Measurements from ENCODE around the gene SLC41A1. TPM values are rescaled to one million over a fixed set of nuclear protein-coding genes. Genes with fewer than 3 reads are reported as not detected.

SLC41A1 gene
- total and polyA plus RNA-seq, 2 experiments from 2014 or later, result 44.5 to 52.1 TPM

DNA sequence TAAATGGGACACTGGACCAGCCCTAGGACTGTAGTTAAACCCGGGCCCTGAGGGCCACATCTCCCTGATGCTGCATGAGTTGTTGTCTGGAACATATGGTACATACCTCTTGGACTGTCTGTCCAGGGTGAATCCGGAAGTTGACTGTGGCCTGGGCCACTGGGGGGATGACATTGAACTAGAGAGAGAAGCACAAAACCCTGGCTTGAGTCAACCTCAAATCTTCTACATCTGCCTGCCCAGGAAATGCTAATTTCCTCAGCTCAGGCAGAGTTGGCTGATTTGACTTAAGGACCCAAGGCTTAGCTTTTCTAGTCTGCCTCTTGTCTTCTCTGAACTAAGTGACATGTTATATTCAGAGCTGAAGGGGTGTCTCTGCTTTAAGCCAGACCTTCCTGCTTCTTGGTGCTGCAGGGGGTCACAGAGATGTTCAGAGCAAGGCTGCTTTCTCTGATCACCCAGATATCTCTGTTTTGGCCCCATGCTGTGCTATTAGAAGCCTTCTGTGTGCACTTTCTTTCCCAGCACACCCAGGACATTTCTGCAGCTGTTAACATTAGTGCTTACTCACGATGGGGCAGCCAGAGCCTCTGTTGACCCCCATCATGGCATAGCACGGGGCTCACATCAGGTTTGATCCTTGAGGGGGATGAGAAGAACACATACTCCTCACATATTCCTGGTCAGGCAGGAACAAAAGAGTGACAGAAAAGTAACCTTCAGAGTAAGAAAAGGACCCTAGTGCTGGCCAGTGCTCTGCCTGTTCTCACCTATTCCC is 27.3 kb upstream of the SLC41A1 start:
- Histone ChIP-seq H3K27ac (peak overlapping the region; percentile 38), H3K4me3 (no peak overlapping the region), H3K4me1 (ENCODE audit: low read depth) (peaks cover 22% of the 10 kb centered on the region), H3K9me3 (ENCODE audit: low read depth) (no peaks in the 10 kb centered on the region), H3K36me3 (no peaks in the 10 kb centered on the region), H3K27me3 (no peaks in the 10 kb centered on the region)
- TF ChIP-seq, protein P1, sequence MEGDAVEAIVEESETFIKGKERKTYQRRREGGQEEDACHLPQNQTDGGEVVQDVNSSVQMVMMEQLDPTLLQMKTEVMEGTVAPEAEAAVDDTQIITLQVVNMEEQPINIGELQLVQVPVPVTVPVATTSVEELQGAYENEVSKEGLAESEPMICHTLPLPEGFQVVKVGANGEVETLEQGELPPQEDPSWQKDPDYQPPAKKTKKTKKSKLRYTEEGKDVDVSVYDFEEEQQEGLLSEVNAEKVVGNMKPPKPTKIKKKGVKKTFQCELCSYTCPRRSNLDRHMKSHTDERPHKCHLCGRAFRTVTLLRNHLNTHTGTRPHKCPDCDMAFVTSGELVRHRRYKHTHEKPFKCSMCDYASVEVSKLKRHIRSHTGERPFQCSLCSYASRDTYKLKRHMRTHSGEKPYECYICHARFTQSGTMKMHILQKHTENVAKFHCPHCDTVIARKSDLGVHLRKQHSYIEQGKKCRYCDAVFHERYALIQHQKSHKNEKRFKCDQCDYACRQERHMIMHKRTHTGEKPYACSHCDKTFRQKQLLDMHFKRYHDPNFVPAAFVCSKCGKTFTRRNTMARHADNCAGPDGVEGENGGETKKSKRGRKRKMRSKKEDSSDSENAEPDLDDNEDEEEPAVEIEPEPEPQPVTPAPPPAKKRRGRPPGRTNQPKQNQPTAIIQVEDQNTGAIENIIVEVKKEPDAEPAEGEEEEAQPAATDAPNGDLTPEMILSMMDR (IDR thresholded peaks at IDR 0.05; ENCODE audit: low read depth, low read length), result no peak
- no peak for DNase-seq (ENCODE audit: low read depth in 1 of 2, low spot score in 1 of 2)

DNA sequence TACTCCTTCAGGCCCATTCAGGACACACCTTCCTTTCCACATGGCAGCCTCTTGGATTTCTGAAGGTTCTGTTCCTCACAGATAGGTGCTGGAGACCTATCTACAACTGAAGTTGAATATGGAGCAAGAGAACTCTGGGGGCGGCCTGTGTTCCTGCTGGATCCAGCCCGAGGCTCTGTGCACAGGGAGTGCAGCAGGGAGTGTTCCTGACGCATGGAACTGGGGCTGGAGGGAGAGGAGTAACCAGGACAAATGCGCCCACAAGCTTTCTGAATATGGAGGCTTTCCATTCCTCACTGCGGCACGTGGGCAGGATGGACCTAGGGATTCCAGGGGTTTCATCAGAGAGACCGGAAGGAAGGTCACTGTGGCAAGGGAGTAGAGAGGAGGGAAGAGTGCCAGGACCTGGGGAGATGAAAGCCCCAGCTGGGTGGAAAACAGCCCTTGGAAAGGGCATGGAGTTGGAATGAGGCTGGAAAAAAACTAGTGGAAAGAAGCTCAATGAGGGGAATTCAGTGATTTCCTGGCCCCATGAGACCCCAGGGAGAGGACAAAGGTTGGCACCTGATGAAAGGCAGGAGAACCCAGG is 24.5 kb upstream of the SLC41A1 start:
- H3K9me3 ChIP-seq (ENCODE audit: low read depth), result no peaks in the 10 kb centered on the region
- H3K27ac ChIP-seq, result no peak overlapping the region
- DNase-seq (ENCODE audit: low read depth in 1 of 2, low spot score in 1 of 2), result no peak
- no peaks in the 10 kb centered on the region for H3K27me3 ChIP-seq
- peaks cover 12% of the 10 kb centered on the region for H3K4me1 ChIP-seq (ENCODE audit: low read depth)
- H3K4me3 ChIP-seq, result no peak overlapping the region
- no peaks in the 10 kb centered on the region for H3K36me3 ChIP-seq
- TF ChIP-seq, protein P1 (IDR thresholded peaks at IDR 0.05; ENCODE audit: low read depth, low read length), result no peak

DNA sequence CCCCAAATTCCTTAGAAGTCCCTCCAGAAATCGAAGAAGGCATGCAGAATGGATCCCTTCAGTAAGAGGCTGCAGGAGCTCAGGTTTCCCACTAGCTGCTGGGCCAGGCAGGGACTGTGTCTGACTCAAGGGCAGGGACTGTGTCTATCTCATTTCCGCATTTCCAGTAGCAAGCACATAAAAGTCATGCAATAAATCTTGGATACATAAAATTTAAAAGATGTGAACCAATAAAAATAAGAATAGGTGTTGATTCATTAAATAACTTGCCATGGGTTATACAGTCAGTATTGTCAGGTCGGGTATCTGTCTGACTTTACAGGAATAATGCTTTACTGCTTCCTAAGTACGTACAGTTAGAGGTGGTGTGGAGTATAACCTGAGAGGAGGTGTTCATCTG is 21.8 kb upstream of the SLC41A1 start:
- Histone ChIP-seq H3K4me3 (no peak overlapping the region), H3K36me3 (no peaks in the 10 kb centered on the region), H3K4me1 (ENCODE audit: low read depth) (no peaks in the 10 kb centered on the region), H3K27ac (no peak overlapping the region), H3K27me3 (no peaks in the 10 kb centered on the region), H3K9me3 (ENCODE audit: low read depth) (no peaks in the 10 kb centered on the region)
- TF ChIP-seq, protein P1 (IDR thresholded peaks at IDR 0.05; ENCODE audit: low read depth, low read length), result no peak
- DNase-seq (ENCODE audit: low read depth in 1 of 2, low spot score in 1 of 2), result no peak

DNA sequence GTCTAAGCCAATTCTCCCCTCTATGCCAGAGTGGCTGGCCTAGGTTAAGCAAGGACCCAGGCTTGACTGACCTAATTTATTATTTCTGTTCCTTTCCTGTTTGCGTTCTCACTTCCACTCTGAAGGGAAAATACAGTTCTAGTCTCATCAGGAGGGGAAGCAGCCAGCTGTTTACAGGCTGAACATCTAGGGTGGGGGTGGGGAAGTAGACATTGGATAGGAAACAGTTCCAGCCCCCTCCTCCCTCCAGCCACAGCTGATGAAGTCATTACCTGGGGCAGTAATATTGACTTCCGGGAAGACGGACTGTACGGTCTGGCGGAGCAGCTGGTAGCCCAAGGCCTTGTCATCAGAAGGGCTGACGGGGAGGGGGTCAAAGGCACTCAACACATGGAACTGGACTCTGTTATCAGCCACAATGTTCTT is 19.3 kb upstream of the SLC41A1 start:
- Histone ChIP-seq H3K9me3 (ENCODE audit: low read depth) (no peaks in the 10 kb centered on the region), H3K4me1 (ENCODE audit: low read depth) (peaks cover 3% of the 10 kb centered on the region), H3K27me3 (no peaks in the 10 kb centered on the region), H3K27ac (no peak overlapping the region), H3K36me3 (no peaks in the 10 kb centered on the region), H3K4me3 (no peak overlapping the region)
- TF ChIP-seq, protein P1 (IDR thresholded peaks at IDR 0.05; ENCODE audit: low read depth, low read length), result no peak
- no peak for DNase-seq (ENCODE audit: low read depth in 1 of 2, low spot score in 1 of 2)

DNA sequence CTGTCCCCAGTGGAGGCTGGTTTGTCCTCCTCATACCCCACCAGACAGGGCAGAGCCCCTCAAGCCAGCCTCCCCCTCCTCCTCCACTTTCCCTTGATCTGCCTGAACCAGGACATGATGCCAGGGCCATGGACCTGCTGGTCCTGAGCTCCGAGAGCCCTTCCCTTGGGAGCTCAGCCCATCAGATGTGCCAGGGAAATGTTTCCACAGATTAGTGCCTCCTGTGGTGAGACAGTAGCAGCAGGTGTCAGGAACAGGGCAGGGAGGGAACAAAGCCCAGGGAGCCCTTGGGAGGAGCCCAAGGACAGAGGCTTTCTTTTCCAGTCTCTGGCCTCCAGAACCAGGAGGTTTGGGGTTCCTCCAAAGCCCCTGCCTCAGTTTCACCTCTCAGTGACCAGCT is 14.6 kb upstream of the SLC41A1 start:
- Histone ChIP-seq H3K36me3 (no peaks in the 10 kb centered on the region), H3K27ac (no peak overlapping the region), H3K27me3 (no peaks in the 10 kb centered on the region), H3K9me3 (ENCODE audit: low read depth) (no peaks in the 10 kb centered on the region), H3K4me3 (no peak overlapping the region), H3K4me1 (ENCODE audit: low read depth) (peaks cover 17% of the 10 kb centered on the region)
- TF ChIP-seq, protein P1 (IDR thresholded peaks at IDR 0.05; ENCODE audit: low read depth, low read length), result no peak
- DNase-seq (ENCODE audit: low read depth in 1 of 2, low spot score in 1 of 2), result no peak
